CD4-positive, alpha-beta T cell treated with Interleukin-15 for 1 hour (primary cell): ENCODE data around the gene HOXA5.

ENCODE experiments used
- DNase-seq: peaks from one replicate; pipeline ENCODE4 v3.0.0-alpha.2; 2020

The HOXA5 gene

GRCh38 chr7:27116031-27116961, 27.2 kb downstream of the HOXA5 start:
- DNase-seq, result no peak

GRCh38 chr7:27115221-27116026, 28.1 kb downstream of the HOXA5 start:
- no peak for DNase-seq

GRCh38 chr7:27114881-27115220, 28.6 kb downstream of the HOXA5 start:
- no peak for DNase-seq

DNA sequence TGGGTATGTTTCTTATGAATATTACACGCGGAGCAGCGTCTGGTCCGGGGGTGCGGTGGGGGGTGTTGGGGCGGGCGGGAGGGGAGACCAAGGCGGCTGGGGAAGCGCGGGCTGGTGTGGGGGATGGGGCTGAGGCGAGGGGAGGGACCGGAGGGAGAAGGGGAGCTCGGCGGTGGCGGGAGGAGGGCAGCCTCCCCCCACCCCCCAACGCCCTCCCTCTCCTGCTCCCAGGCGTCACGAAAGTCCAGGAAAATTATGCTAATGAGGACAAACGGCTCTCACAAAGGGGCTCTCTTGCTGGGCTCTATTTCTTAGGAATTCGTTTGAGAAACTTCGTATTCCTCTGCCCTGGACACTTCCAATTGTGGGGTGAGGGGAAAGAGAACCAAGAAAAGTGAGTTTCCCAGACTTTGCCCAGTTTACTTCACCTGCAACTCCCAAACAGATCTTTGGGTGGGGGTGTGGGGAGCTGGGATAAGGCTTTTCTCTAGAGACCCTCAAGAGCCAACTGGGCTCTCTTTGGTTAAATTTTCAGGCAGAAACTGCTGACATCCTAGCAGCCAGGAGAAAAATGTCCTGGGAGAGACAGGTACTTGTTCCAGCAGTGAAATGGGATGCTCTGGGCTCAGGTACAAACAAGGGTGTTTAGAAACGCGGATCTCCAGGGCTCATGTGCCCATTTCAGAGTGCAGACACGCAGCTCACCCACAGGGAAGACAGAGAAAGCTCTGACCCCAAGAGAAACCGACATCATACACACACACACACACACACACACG, 29.3 kb downstream of the HOXA5 start:
- DNase-seq, result no peak

DNA sequence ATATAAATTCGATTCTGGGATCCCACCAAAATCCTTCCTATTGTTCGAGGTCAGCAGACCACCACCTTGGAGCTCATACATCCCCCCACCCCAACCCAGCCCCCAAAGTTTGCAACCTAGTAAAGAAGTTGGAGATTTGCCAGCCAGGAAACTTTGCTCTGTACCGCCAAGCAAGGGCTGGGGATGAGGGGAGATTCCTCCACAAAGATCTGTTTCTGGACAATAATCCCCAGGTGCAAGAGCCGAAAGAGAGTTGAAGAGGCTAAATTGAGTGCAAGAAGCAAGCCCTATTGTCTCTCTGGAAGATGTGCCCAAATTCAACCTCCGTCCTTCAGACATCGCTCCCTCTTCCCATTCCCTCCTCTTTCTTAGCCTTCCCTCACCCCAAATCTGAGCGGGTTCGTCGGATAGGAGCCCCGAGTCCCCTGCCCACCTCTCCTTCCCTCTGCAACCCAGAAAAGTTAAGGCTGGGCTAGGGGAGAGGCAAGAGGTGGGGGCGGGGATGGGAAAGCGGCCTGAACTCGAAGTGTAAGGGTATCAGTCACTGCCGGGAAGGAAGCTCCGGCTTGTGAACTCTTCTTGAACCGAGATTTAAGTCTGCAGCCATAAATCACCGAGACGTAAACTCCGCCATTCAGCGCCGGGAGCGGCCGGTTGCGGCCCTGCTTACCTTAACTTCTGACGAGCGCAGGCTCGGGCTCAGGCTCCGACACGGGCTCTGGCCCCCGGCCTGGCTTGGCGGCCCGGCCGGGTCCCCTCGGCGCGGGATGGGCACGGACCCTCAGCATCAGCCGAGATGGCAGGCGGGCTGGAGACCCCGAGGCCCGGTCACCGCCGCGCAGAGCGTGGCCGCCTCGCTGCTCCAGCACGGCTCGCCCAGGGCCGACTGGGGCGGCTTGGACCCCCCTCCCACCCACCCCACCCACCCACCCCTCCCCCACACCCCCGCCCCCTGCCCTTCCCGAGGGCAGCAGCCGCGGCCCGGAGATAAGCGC, 30.2 kb downstream of the HOXA5 start:
- no peak for DNase-seq

GRCh38 chr7:27112361-27112760, 31.1 kb downstream of the HOXA5 start:
- DNase-seq, result no peak

DNA sequence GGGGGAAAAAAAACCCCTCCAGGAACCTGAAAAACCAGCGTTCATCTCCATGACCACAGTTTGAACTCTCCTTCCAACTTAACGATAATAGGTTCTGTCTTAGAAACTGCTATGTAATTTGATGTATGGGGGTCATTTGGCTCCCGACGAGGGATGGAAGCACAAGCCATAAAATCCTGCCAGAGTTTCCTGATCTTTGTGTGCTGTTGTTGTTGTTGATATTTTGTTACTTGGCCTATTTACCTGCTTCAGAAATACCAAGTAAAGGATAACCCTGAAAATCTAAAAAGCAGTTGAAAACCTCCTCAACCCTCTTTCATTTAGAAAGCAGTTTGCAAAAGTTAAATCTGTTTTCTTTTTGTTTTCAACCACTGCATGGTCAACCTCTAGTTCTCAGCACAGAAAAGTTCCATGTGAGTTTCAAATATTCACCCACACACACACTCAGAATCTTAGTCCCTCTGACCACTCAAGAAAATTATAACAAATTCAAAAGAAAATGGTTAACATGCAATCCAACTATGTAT, 31.7 kb downstream of the HOXA5 start:
- no peak for DNase-seq

GRCh38 chr7:27111042-27111750, 32.3 kb downstream of the HOXA5 start:
- DNase-seq, result no peak

- DNase-seq, result no peak
Observed at GRCh38 chr7:27110186-27111031, 33.1 kb downstream of the HOXA5 start.

DNA sequence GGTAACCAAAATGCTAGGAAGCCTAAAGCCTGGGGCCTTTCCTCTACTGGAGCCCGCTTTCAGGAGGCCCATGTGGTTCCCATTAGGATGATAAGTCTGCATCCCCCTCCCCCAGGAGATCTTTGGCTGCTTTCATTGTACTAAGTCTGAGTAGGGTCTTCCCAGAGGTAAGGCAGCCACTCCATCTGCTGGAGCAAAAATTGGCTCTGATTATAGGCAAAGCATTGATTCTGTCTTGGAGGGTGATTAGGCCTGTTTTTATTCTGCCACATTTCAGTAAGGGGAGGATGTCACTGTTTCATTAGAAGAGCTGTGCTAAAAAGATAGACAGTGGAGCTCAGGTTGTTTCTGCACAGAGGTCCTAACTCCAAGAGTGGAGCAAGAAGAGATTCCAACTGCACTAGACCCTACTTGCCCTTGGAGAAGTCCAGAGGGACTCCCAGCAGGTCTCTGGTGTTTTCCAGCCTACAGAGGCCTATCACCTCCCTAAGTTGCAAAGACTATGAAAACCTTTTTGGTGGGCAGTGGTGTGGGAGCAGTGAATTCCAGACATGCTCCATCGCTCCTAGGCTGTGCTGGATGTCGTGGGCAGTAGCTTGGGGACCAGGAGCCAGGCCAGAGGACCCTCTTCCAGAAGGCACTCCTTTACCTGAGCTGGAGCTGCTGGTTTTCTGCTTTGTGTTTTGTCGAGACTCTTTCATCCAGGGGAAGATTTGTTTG, 33.9 kb downstream of the HOXA5 start:
- no peak for DNase-seq

- DNase-seq, result no peak
Observed at GRCh38 chr7:27108390-27109127, 34.9 kb downstream of the HOXA5 start.

GRCh38 chr7:27107391-27108381, 35.8 kb downstream of the HOXA5 start:
- no peak for DNase-seq

DNA sequence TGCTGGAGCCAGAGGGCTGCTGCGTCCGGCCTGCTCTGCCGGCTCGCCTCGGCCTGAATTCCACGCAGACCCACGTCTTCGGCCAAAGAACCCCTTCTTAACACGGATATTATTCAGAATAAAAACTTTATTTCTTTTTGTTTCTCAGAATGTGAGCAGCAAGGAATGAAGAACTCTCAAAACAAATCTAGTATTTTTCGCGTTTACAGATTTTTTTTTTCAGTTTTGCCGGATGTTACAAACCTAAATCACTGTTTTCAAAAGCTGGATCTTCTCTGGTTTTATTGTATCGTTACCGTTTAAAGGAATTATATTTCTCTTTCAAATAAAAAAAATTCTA, 36.6 kb downstream of the HOXA5 start:
- no peak for DNase-seq

DNA sequence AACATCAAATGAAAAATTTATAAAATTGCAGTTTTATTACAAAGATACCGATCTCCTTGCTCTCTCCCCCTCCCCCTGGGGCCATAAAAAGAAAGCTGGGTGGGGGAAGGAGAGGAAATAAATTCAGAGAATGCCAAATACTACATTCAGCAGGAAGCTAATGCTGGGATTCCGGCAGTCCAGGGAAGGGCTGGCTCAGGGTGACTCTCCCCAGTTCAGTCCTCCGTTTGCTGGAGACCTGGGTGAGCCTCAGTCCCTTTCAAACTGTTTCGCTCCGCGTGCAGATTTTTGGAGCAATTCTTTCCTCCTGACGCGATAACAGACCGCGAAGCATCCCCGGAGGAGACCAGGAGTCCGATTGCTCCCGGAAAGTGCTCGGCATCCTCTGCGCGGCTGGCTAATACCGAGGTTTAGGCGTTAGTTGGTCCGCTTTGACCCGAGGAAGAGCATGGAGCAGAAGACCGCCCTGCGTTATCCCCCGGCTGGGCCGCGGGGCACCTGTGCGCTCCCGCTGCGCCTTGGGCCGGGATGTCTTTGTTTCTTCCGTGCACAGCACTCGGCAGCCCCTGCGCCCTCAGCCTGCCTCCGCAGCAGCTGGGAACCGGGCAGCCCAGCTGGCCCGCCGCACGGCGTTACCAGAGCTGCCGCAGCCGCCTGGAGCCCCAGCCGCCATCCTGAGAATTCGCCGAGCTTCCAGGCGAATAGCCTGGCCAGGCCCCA, 37.1 kb downstream of the HOXA5 start:
- DNase-seq, result no peak

DNA sequence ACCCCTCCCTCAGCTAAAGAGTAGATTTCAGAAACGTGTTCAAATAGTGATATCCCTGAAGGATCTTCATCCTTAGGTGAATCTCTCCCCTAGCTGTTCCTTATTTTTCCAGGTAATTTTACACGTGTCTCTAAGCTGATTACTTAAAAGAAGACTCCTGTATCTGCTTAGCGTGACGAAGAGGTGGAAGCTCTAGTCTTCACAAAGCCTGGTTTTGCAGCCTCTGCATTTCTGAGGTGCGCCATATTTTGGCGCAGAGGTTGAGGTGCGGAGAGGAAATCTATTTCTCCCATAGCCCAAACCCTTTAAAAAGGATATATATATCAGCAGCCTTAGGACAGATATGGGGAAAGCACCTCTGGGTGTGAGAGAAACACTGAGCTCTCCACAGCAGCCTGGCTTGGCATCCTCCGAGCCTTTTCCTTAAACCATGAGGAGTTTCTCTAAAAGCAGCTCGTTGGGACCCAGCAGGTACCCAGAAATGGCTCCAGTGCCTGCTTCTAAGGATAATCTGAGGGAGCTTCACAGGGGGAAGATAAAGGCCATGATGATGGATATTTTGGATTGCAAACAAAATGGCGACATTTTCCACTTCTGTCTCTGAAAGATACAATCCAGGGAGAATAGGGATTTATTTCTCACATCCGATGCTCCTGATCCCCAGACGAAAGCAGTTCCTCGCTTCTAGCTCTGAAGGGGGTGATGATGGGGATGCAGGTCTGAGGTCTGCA, 38.0 kb downstream of the HOXA5 start:
- DNase-seq, result no peak
